Pulmonary artery endothelial cell (primary cell): ENCODE results near the gene VOPP1. TPM values are rescaled to one million over a fixed set of nuclear protein-coding genes. Genes with fewer than 3 reads are reported as not detected.

Experiments
- DNase-seq: peaks from one replicate; pipeline ENCODE4 v3.0.0-alpha.2; 2011; ENCODE audit warnings: low read depth, low spot score
- total RNA-seq: library from RNA; depleted of rRNA; stranded (reverse); fragments of >200 nt; gene quantifications from 2 replicates; pipeline ENCODE4 v1.2.3, GENCODE V29; 2014

Gene VOPP1
- total RNA-seq, 1 donor from 2014 or later, result 143 TPM

GRCh38 chr7:55438085-55438756, 134.1 kb downstream of the VOPP1 start:
- DNase-seq, result no peak

GRCh38 chr7:55437375-55437774, 134.9 kb downstream of the VOPP1 start:
- no peak for DNase-seq

GRCh38 chr7:55436457-55436856, 135.8 kb downstream of the VOPP1 start:
- DNase-seq, result no peak

GRCh38 chr7:55435466-55435865, 136.8 kb downstream of the VOPP1 start:
- no peak for DNase-seq

- no peak for DNase-seq
Measured at GRCh38 chr7:55432939-55433784, 139.1 kb downstream of the VOPP1 start.

GRCh38 chr7:55432506-55432905, 139.8 kb downstream of the VOPP1 start:
- no peak for DNase-seq

- DNase-seq, result no peak
Measured at GRCh38 chr7:55431898-55432297, 140.4 kb downstream of the VOPP1 start.

GRCh38 chr7:55429835-55430499, 142.3 kb downstream of the VOPP1 start:
- DNase-seq, result no peak

- DNase-seq, result no peak
Measured at GRCh38 chr7:55427800-55428199, 144.5 kb downstream of the VOPP1 start.

- DNase-seq, result no peak
Measured at GRCh38 chr7:55427342-55427741, 145.0 kb downstream of the VOPP1 start.

GRCh38 chr7:55426676-55427075, 145.6 kb downstream of the VOPP1 start:
- no peak for DNase-seq

- DNase-seq, result no peak
Measured at GRCh38 chr7:55425141-55425752, 147.1 kb downstream of the VOPP1 start.

GRCh38 chr7:55423891-55424290, 148.4 kb downstream of the VOPP1 start:
- DNase-seq, result no peak

GRCh38 chr7:55423277-55423711, 149.0 kb downstream of the VOPP1 start:
- DNase-seq, result peak; percentile 36

Other genes starting within 250 kb of the VOPP1 start
- gene LANCL2, start 207.2 kb downstream of the VOPP1 start, total RNA-seq, result 16.9 and 17.7 TPM in 2 replicates